ENCODE results near the gene FGF22. TPM values are rescaled to one million over a fixed set of nuclear protein-coding genes. Genes with fewer than 3 reads are reported as not detected.

FGF22 gene
- total RNA-seq, 1 donor from 2014 or later: not detected

GRCh38 chr19:610071-610800 lies 29.4 kb upstream of the FGF22 start:
- DNase-seq (ENCODE audit: low read depth) (no peak), FAIRE-seq (no peak)
- Histone ChIP-seq H3K27me3 (ENCODE audit: control insufficient read depth, insufficient read depth, low read length) (no peaks in the 10 kb centered on the region), H3K36me3 (ENCODE audit: control insufficient read depth, insufficient read depth, low read length) (no peaks in the 10 kb centered on the region), H3K4me3 (ENCODE audit: low read depth, low read length) (no peak overlapping the region)
- TF ChIP-seq, protein P1, sequence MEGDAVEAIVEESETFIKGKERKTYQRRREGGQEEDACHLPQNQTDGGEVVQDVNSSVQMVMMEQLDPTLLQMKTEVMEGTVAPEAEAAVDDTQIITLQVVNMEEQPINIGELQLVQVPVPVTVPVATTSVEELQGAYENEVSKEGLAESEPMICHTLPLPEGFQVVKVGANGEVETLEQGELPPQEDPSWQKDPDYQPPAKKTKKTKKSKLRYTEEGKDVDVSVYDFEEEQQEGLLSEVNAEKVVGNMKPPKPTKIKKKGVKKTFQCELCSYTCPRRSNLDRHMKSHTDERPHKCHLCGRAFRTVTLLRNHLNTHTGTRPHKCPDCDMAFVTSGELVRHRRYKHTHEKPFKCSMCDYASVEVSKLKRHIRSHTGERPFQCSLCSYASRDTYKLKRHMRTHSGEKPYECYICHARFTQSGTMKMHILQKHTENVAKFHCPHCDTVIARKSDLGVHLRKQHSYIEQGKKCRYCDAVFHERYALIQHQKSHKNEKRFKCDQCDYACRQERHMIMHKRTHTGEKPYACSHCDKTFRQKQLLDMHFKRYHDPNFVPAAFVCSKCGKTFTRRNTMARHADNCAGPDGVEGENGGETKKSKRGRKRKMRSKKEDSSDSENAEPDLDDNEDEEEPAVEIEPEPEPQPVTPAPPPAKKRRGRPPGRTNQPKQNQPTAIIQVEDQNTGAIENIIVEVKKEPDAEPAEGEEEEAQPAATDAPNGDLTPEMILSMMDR (IDR thresholded peaks at IDR 0.05; ENCODE audit: insufficient read depth, low read length, severe bottlenecking): no peak

GRCh38 chr19:610801-611480 lies 28.7 kb upstream of the FGF22 start:
- Histone ChIP-seq H3K36me3 (ENCODE audit: control insufficient read depth, insufficient read depth, low read length) (no peaks in the 10 kb centered on the region), H3K4me3 (ENCODE audit: low read depth, low read length) (no peak overlapping the region), H3K27me3 (ENCODE audit: control insufficient read depth, insufficient read depth, low read length) (no peaks in the 10 kb centered on the region)
- DNase-seq (ENCODE audit: low read depth): no peak
- no peak for FAIRE-seq
- TF ChIP-seq, protein P1 (IDR thresholded peaks at IDR 0.05; ENCODE audit: insufficient read depth, low read length, severe bottlenecking): no peak

GRCh38 chr19:611481-611868 lies 28.2 kb upstream of the FGF22 start:
- Histone ChIP-seq H3K4me3 (ENCODE audit: low read depth, low read length) (no peak overlapping the region), H3K27me3 (ENCODE audit: control insufficient read depth, insufficient read depth, low read length) (no peaks in the 10 kb centered on the region), H3K36me3 (ENCODE audit: control insufficient read depth, insufficient read depth, low read length) (no peaks in the 10 kb centered on the region)
- FAIRE-seq: no peak
- TF ChIP-seq, protein P1 (IDR thresholded peaks at IDR 0.05; ENCODE audit: insufficient read depth, low read length, severe bottlenecking): no peak
- peak; percentile 39 for DNase-seq (ENCODE audit: low read depth)

DNA sequence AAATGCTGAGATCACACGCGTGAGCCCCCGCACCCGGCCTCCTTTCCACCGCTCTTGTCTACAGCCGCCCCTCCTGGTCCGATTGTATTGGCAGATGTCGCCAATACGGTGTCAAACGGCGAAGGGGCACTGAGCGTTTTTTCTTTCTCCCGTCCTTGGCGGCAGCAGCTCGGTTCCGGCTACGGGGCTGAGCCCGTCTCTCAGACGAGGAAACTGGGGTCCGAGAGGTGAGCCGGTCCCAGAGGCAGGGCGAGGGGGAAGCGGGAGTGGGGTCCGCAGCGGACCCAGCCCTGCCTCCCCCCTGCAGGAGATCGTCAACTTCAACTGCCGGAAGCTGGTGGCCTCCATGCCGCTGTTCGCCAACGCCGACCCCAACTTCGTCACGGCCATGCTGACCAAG lies 26.7 kb upstream of the FGF22 start:
- Histone ChIP-seq H3K27me3 (ENCODE audit: control insufficient read depth, insufficient read depth, low read length) (no peaks in the 10 kb centered on the region), H3K36me3 (ENCODE audit: control insufficient read depth, insufficient read depth, low read length) (peaks cover 1% of the 10 kb centered on the region)
- FAIRE-seq: no peak

GRCh38 chr19:613732-614567 lies 25.7 kb upstream of the FGF22 start:
- FAIRE-seq (no peak), DNase-seq (ENCODE audit: low read depth) (no peak)
- Histone ChIP-seq H3K36me3 (ENCODE audit: control insufficient read depth, insufficient read depth, low read length) (peaks cover 5% of the 10 kb centered on the region), H3K4me3 (ENCODE audit: low read depth, low read length) (no peak overlapping the region), H3K27me3 (ENCODE audit: control insufficient read depth, insufficient read depth, low read length) (no peaks in the 10 kb centered on the region)
- TF ChIP-seq, protein P1 (IDR thresholded peaks at IDR 0.05; ENCODE audit: insufficient read depth, low read length, severe bottlenecking): no peak

More for the DNA sequence above, 26.7 kb upstream of the FGF22 start:
- H3K4me3 ChIP-seq (ENCODE audit: low read depth, low read length): no peak overlapping the region
- DNase-seq (ENCODE audit: low read depth): no peak
- TF ChIP-seq, protein P1 (IDR thresholded peaks at IDR 0.05; ENCODE audit: insufficient read depth, low read length, severe bottlenecking): no peak
